Measurements from ENCODE around the gene ZFAND2B. TPM values are rescaled to one million over a fixed set of nuclear protein-coding genes. Genes with fewer than 3 reads are reported as not detected.
A peak's percentile ranks its signal among the peaks of the same experiment; 100 is the strongest.

The ZFAND2B gene
- total RNA-seq, 1 experiment from 2014 or later, result 31.4 TPM

DNA sequence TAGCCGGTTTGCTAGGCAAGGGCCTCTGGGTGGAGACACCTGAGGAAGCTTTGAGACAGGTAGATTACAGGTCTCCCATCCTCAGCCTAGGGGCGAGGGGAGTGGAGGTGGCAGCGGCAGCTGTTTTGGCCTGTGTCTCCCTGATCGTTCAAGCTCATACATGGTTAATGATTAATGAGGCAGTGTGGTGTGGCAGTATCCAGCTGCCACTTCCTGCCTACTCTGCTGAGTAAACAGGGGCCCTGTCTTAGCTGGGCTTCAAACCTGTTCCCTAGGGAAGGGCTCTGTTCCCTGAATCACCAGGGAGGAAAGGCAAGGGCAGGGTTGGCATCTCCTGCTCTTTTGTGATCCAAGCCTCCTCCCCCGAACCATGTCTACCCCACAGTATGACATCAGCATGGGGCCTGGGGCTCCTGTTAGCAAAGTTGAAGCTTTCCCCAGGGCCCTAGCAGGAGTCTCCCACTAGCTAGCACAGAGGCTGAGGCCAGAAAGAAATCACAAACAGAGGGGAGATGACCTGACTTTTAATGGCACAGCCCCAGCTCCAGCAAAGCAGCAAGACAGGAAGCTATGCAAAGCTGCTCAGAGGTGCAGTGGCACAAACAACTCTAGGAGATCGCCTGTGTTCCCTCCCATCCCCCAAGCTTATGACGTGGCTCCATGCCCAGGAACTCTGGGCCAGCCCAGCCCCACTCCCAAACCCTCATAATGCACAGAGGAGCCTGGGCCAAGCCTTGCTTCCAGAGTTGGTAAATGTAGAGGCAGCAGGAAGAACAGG, 42.8 kb downstream of the ZFAND2B start:
- peak overlapping the region; percentile 63 for H3K27ac ChIP-seq (ENCODE audit: low read depth, low read length)
- H3K9me3 ChIP-seq (ENCODE audit: control insufficient read depth in 1 of 2, insufficient read depth in 1 of 2, low read depth in 1 of 2, low read length in 2 of 2), result no peaks in the 10 kb centered on the region
- no peak; the same call in none of the 2 replicates for TF ChIP-seq POLR2AphosphoS5 (IDR thresholded peaks at IDR 0.05; ENCODE audit: low read depth, low read length)
- TF ChIP-seq, protein P1, sequence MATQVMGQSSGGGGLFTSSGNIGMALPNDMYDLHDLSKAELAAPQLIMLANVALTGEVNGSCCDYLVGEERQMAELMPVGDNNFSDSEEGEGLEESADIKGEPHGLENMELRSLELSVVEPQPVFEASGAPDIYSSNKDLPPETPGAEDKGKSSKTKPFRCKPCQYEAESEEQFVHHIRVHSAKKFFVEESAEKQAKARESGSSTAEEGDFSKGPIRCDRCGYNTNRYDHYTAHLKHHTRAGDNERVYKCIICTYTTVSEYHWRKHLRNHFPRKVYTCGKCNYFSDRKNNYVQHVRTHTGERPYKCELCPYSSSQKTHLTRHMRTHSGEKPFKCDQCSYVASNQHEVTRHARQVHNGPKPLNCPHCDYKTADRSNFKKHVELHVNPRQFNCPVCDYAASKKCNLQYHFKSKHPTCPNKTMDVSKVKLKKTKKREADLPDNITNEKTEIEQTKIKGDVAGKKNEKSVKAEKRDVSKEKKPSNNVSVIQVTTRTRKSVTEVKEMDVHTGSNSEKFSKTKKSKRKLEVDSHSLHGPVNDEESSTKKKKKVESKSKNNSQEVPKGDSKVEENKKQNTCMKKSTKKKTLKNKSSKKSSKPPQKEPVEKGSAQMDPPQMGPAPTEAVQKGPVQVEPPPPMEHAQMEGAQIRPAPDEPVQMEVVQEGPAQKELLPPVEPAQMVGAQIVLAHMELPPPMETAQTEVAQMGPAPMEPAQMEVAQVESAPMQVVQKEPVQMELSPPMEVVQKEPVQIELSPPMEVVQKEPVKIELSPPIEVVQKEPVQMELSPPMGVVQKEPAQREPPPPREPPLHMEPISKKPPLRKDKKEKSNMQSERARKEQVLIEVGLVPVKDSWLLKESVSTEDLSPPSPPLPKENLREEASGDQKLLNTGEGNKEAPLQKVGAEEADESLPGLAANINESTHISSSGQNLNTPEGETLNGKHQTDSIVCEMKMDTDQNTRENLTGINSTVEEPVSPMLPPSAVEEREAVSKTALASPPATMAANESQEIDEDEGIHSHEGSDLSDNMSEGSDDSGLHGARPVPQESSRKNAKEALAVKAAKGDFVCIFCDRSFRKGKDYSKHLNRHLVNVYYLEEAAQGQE (IDR thresholded peaks at IDR 0.05; ENCODE audit: low read depth), result no peak
- TF ChIP-seq ZBTB33 (IDR thresholded peaks at IDR 0.05; ENCODE audit: extremely low read depth, insufficient replicate concordance, low read length), result no peak
- no peak for TF ChIP-seq POLR2A (IDR thresholded peaks at IDR 0.05; ENCODE audit: borderline replicate concordance, extremely low read depth, insufficient read depth, insufficient read length)
- TF ChIP-seq MAX (IDR thresholded peaks at IDR 0.05), result no peak
- TF ChIP-seq CTCF (IDR thresholded peaks at IDR 0.05 in 2 of 3, conservative IDR thresholded peaks at IDR 0.05 in 1 of 3; ENCODE audit: borderline replicate concordance in 1 of 3, insufficient read depth in 1 of 3, low read depth in 2 of 3, low read length in 2 of 3), result no peak
- TF ChIP-seq CBX3 (IDR thresholded peaks at IDR 0.05; ENCODE audit: low read depth), result no peak
- H3K9ac ChIP-seq (ENCODE audit: low read length), result peak overlapping the region; percentile 38
- intact Hi-C loops (cut with micrococcal nuclease), result no loop called here
- DNase-seq (ENCODE audit: low read depth, low spot score) (no peak), ATAC-seq (no peak)
- no peaks in the 10 kb centered on the region for H3K27me3 ChIP-seq (ENCODE audit: insufficient read depth, low read length)
- H3K9me2 ChIP-seq (ENCODE audit: insufficient read depth), result no peaks in the 10 kb centered on the region
- H3K36me3 ChIP-seq (ENCODE audit: control insufficient read depth in 1 of 2, insufficient read depth in 2 of 2, low read length in 2 of 2), result peaks cover 3 to 5% of the 10 kb centered on the region in 2 experiments; a peak in 2 of 4 replicates
- POLR2A ChIA-PET, result interaction anchor here (1.2 to 1.8 kb wide), 8 partner anchors 20 to 45 kb away, joined by 3 to 8 read pairs (median 4); partner anchors contain the start of genes ANKZF1, ATG9A, DNAJB2 and ZFAND2B
- H2AFZ ChIP-seq (ENCODE audit: low read depth, low read length, poor library complexity, severe bottlenecking), result no peak overlapping the region
- H3K4me3 ChIP-seq (replicated peaks in 1 of 2; ENCODE audit: low read depth in 1 of 2, low read length in 2 of 2), result peak overlapping the region in 1 of 2 experiments; percentile 27; a peak in 2 of 4 replicates
- RAD21 ChIA-PET (ENCODE audit: low non-redundant PET in 1 of 2, low total read pairs in 2 of 2, uncharacterized antibody in 2 of 2, unreplicated experiment in 2 of 2), result interaction anchor here in 1 of 2 experiments (1.1 kb wide), 1 partner anchor 25 kb away, joined by 3 read pairs; no protein-coding TSS in a partner anchor
- peaks cover 35 to 70% of the 10 kb centered on the region in 2 experiments for H3K4me1 ChIP-seq (ENCODE audit: control insufficient read depth in 1 of 2, insufficient read depth in 2 of 2, low read length in 2 of 2)
- CTCF ChIA-PET, result interaction anchor here (1.1 to 2.8 kb wide), 7 partner anchors 25 to 73 kb away, joined by 3 to 14 read pairs (median 4); partner anchors contain the start of genes CNPPD1 and DNAJB2
- H3K4me2 ChIP-seq (ENCODE audit: low read length), result peak overlapping the region; percentile 69
- BruUV-seq (replicated peaks), result no TSS peak
- H3K79me2 ChIP-seq (ENCODE audit: insufficient read depth, low read length), result peaks cover 35% of the 10 kb centered on the region; the same call in 1 of the 2 replicates
- H4K20me1 ChIP-seq (ENCODE audit: insufficient read depth), result no peaks in the 10 kb centered on the region
